Measurements from ENCODE around the gene DNM2. TPM values are rescaled to one million over a fixed set of nuclear protein-coding genes. Genes with fewer than 3 reads are reported as not detected.

The DNM2 gene
- total and polyA plus RNA-seq, 9 of the 15 experiments (the other 6 are each of a cell fraction or from before 2014, with no cell fraction given) = 2.2 to 161 (median 72.6) TPM

- TF ChIP-seq, protein P1, sequence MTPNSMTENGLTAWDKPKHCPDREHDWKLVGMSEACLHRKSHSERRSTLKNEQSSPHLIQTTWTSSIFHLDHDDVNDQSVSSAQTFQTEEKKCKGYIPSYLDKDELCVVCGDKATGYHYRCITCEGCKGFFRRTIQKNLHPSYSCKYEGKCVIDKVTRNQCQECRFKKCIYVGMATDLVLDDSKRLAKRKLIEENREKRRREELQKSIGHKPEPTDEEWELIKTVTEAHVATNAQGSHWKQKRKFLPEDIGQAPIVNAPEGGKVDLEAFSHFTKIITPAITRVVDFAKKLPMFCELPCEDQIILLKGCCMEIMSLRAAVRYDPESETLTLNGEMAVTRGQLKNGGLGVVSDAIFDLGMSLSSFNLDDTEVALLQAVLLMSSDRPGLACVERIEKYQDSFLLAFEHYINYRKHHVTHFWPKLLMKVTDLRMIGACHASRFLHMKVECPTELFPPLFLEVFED (CRISPR knock-in tag; conservative IDR thresholded peaks at IDR 0.05) = no peak
- TF ChIP-seq GATA2 (CRISPR knock-in tag; IDR thresholded peaks at IDR 0.05) (peak; percentile 89), SMC3 (conservative IDR thresholded peaks at IDR 0.05; ENCODE audit: insufficient read depth, low read depth, low read length) (no peak), ELF1 (tag; IDR thresholded peaks at IDR 0.05) (no peak), RBM39 (optimal IDR thresholded peaks at IDR 0.05; ENCODE audit: low read depth, low read length) (no peak), MCM2 (IDR thresholded peaks at IDR 0.05; ENCODE audit: low read depth) (no peak), MEF2D (tag; conservative IDR thresholded peaks at IDR 0.05; ENCODE audit: low read depth) (no peak), ESRRB (CRISPR knock-in tag; IDR thresholded peaks at IDR 0.05; ENCODE audit: borderline replicate concordance) (no peak), ZKSCAN3 (CRISPR knock-in tag; IDR thresholded peaks at IDR 0.05) (no peak), ZEB2 (IDR thresholded peaks at IDR 0.05) (peak; percentile 86), POLR2H (tag; IDR thresholded peaks at IDR 0.05; ENCODE audit: low read depth) (no peak), LCOR (CRISPR knock-in tag; IDR thresholded peaks at IDR 0.05) (no peak), TEAD1 (CRISPR knock-in tag; IDR thresholded peaks at IDR 0.05) (no peak)
- TF ChIP-seq, protein P2, sequence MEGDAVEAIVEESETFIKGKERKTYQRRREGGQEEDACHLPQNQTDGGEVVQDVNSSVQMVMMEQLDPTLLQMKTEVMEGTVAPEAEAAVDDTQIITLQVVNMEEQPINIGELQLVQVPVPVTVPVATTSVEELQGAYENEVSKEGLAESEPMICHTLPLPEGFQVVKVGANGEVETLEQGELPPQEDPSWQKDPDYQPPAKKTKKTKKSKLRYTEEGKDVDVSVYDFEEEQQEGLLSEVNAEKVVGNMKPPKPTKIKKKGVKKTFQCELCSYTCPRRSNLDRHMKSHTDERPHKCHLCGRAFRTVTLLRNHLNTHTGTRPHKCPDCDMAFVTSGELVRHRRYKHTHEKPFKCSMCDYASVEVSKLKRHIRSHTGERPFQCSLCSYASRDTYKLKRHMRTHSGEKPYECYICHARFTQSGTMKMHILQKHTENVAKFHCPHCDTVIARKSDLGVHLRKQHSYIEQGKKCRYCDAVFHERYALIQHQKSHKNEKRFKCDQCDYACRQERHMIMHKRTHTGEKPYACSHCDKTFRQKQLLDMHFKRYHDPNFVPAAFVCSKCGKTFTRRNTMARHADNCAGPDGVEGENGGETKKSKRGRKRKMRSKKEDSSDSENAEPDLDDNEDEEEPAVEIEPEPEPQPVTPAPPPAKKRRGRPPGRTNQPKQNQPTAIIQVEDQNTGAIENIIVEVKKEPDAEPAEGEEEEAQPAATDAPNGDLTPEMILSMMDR (IDR thresholded peaks at IDR 0.05 in 2 of 3, conservative IDR thresholded peaks at IDR 0.05 in 1 of 3; ENCODE audit: insufficient read depth in 2 of 3, low read depth in 1 of 3, low read length in 3 of 3) = no peak
- TF ChIP-seq, protein P3, sequence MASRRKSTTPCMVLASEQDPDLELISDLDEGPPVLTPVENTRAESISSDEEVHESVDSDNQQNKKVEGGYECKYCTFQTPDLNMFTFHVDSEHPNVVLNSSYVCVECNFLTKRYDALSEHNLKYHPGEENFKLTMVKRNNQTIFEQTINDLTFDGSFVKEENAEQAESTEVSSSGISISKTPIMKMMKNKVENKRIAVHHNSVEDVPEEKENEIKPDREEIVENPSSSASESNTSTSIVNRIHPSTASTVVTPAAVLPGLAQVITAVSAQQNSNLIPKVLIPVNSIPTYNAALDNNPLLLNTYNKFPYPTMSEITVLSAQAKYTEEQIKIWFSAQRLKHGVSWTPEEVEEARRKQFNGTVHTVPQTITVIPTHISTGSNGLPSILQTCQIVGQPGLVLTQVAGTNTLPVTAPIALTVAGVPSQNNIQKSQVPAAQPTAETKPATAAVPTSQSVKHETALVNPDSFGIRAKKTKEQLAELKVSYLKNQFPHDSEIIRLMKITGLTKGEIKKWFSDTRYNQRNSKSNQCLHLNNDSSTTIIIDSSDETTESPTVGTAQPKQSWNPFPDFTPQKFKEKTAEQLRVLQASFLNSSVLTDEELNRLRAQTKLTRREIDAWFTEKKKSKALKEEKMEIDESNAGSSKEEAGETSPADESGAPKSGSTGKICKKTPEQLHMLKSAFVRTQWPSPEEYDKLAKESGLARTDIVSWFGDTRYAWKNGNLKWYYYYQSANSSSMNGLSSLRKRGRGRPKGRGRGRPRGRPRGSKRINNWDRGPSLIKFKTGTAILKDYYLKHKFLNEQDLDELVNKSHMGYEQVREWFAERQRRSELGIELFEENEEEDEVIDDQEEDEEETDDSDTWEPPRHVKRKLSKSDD (conservative IDR thresholded peaks at IDR 0.05; ENCODE audit: low read length) = no peak
Observed at GRCh38 chr19:10719466-10719961, 1.6 kb downstream of the DNM2 start (continued).
